ENCODE results near the gene DCTN1.

DCTN1 gene

DNA sequence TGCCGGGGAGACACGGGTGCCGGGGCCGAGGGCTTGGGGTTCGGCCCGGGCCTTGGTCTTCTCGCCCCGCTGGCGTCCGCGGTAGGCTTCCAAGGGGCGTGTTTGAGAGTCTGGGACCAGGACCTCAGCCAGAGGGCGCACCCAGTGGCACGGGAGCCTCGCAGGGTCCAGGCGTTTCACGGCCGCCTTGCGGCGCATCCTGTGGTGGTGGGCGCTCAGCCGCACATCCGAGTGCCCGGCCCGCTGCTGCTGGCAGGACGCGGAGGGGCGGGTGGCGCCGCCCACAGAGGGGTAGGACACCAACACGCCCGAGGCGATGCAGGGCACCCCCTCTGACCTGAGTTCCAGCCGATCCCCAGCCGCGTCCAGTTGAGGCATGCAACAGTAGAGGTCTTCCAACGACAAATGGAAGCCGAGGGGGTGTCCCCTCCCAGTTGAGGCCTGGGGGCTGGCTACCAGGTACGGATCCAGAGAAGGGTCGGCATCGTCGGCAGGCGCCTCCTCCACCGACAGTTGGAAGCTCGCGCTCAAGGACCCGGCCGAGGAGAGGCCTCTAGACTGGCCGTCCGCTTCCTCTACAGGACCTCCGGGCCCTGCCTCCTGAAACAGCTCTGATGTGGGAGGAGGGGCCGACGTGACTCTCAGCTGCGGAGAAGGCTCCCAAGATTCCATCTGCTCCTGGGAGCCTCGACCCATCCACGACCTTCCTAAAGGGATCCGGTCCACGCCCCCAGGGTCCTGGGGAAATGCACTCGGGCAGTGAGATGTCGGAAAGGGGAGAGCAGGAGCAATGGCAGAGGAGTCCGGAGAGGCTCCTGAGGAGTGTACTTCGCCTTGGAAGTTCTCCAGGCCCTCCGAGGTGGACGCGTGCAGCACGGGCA, 35.0 kb upstream of the DCTN1 start:
- DNase-seq, result peak in 8 of 10 donors; percentile 45 to 93 (median 68)
- intact Hi-C loops (cut with DNase I), result no loop called here

GRCh38 chr2:74414441-74414840, 34.3 kb upstream of the DCTN1 start:
- intact Hi-C loops (cut with DNase I), result no loop called here
- peak in 1 of 10 donors; percentile 82 for DNase-seq

DNA sequence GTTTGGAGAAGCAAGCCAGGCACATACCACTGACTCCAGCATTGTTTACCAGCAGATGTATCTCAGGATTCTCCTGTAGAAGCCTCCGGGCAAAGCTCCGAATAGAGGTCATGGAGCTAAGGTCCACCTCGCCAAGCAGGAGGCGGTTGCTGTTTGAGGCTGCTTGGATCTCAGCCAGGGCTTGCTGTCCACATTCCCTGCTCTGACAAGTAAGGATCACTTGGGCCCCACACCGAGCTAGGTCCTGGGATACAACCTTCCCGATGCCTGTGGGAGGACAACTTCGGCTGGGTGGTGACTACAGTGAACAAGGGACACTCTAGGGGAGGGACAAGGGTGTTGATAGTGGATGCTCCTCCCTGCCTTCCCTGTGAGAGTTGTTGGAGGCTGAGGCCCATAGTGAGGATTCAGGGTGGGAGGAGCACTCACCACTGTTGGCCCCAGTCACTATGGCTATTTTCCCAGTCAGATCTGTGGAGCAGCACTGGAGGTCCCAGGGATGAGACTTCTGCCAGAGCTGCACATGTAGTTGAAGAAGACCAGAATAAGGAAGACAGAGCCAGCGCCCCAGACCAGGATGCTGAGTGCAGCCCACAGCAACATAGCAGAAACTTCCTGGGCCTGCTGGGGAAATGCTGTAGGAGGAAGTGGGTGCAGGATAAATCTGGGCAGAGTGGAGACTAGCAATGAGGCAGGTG, 33.0 kb upstream of the DCTN1 start:
- intact Hi-C loops (cut with DNase I), result no loop called here
- DNase-seq, result peak in 1 of 10 donors; percentile 75

DNA sequence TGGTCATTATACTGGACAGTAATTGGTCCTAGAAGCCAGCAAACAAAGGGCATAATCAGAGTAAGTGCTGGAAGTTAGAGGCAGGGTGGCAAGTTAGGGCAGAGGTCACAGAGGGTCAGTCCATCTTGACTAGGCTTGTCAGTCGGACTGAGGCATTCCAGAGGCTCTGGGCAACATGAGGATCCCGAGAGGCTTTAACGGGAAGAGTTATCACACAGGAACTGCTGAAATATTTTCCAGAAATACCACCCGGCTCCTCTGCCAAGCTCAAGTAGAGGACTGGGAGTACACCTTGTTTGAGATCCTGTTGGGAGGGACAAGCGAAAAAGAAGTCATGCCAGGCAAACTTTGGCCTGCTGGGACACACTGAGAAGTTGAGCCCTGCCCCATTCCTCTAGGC, 27.6 kb upstream of the DCTN1 start:
- DNase-seq, result no peak
- intact Hi-C loops (cut with DNase I), result no loop called here

DNA sequence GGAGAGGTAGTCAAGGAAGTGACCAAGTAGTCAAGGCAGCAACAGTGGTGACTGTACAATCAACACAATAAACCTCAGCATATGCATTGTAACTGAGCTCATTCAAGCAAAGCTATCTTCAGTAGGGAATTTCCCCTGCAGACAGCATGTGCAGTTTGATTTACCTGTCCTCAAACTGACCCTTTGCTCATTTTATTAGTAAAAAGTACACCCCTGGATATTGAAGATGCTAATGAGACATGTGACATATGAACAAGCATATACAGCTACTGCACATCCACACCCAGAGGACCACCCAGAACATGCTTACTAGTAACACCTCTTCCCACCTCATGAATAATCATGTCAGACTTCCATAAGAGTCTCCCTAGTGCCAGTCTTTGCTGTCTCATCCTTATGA, 25.9 kb upstream of the DCTN1 start:
- no peak for DNase-seq
- intact Hi-C loops (cut with DNase I), result no loop called here

- no peak for DNase-seq
- intact Hi-C loops (cut with DNase I), result no loop called here
Measured at GRCh38 chr2:74401891-74402290, 21.8 kb upstream of the DCTN1 start.

DNA sequence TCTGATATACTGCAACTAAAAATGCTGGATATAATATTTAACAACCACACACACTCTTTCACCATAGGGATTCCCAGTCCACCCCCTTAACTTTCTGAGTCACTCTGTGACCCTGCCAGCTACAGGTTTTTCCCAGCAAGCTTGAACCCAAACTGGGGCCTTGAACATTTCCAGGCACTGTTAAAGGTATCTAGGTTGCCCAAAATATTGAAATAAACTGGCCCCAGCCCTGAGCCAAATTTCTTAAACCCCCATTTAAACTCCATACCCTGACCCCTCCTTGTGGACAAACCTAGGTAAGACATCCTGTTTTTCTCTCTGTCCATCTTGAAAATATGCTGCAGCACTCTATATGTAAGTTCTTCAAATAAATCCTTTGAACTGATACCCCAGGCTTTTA, 19.7 kb upstream of the DCTN1 start:
- intact Hi-C loops (cut with DNase I), result no loop called here

GRCh38 chr2:74396149-74396548, 16.0 kb upstream of the DCTN1 start:
- DNase-seq, result no peak
- intact Hi-C loops (cut with DNase I), result no loop called here

More for the DNA sequence above, 19.7 kb upstream of the DCTN1 start:
- no peak for DNase-seq

DNA sequence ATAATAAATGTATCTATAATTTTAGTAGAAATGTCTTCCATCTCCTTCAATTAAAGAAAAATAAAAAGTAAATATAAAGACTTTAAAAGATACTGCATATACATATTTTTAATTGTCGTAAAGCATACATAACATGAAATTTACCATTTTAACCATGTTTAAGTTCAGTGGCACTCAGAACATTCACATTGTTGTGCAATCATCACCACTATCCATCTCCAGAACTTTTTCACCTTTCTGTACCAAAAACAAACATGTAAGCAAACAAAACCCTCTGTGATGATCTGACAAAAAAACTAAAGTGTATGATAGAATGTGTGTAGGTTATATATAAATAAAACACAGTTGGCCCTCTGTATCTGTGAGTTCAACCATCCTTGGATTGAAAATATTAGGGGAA, 13.4 kb upstream of the DCTN1 start:
- no peak for DNase-seq
- intact Hi-C loops (cut with DNase I), result loop anchor here (2.0 kb wide), 1 partner anchor 143 kb away; no protein-coding TSS in a partner anchor

DNA sequence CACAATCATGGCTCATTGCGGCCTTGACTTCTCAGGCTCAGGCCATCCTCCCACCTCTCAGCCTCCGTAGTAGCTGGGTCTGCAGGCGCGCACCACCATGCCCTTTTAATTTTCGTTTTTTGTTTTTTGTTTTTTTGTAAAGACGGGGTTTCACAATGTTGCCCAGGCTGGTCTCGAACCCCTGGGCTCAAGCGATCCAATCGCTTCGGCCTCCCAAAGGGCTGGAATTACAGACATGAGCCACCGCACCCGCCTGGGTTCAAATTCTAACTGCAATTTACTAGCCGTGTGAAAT, 12.3 kb upstream of the DCTN1 start:
- intact Hi-C loops (cut with DNase I), result loop anchor here (2.0 kb wide), 1 partner anchor 142 kb away; no protein-coding TSS in a partner anchor
- DNase-seq, result no peak

DNA sequence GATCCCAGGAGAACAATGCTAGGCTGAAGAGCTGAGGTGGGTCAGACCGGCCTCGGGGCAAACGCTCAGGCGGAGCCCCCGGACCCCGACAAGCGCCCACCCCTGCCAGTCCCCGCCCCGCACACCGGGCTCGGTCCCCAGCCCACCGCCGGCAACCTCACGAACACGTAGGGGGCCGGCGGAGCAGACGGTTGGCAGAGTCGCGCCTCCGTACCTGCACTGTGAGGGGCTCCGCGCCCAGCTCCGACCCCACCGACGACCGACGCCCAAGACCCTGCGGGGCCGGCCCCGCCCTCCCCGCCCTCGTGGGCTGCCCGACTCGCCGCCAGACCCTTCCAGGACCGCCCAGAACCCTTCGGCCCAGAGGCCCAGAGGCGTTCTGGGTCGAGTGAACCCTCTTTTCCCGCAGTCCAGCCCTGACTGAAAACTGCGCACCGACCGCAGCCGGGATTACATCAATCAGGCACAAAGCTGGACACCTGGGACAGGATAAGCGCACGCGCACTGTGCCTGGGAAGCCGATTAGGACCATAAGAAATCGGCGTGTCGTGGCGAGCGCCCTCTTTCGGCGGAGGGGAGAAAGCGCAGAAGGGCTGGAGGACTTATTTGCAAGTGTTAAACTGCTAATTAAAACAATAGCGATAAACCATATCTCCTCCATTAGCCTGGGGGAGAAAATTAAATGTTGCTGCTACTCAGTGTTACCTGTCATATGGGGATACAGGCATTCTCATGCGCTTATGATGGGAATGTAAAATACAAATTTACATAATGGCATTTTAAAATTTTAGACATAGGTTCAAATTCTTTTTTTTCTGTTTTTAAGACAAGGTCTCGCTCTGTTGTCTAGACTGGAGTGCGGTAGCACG, 11.7 kb upstream of the DCTN1 start:
- intact Hi-C loops (cut with DNase I), result loop anchor here (2.0 kb wide), 1 partner anchor 141 kb away; no protein-coding TSS in a partner anchor
- DNase-seq, result peak; percentile 85 to 99 (median 94)

- intact Hi-C loops (cut with DNase I), result no loop called here
Measured at GRCh38 chr2:74391209-74391579, 11.1 kb upstream of the DCTN1 start.

GRCh38 chr2:74390606-74391005, 10.5 kb upstream of the DCTN1 start:
- no peak for DNase-seq
- intact Hi-C loops (cut with DNase I), result no loop called here

More at GRCh38 chr2:74391209-74391579, 11.1 kb upstream of the DCTN1 start:
- no peak for DNase-seq

- intact Hi-C loops (cut with DNase I), result no loop called here
- no peak for DNase-seq
Measured at GRCh38 chr2:74387346-74387745, 7.2 kb upstream of the DCTN1 start.

- peak; percentile 64 to 95 (median 74) for DNase-seq
- intact Hi-C loops (cut with DNase I), result no loop called here
Measured at GRCh38 chr2:74385396-74385795, 5.3 kb upstream of the DCTN1 start.

- DNase-seq, result no peak
- intact Hi-C loops (cut with DNase I), result loop anchor here (5.0 kb wide), 1 partner anchor 68 kb away; no protein-coding TSS in a partner anchor
Measured at GRCh38 chr2:74384051-74384450, 3.9 kb upstream of the DCTN1 start.

DNA sequence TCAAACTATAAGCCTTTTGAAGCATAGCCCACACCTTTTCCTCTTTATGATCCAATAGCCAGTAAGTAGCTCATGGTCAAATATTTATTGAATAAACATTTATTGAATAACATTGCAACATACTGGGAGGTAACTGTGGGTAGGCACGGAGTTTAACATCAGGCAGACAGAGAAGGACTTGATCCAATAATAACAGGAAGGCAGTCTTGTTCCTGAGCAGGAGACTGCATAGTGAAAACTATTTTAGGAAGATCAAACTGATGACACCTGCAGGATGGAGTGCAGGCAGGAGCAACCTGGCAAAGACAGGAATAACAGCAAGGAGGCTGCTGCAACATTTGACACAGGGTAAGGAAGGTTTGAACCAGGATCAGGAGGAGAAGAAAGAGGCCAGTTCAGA, 3.1 kb upstream of the DCTN1 start:
- DNase-seq, result no peak
- intact Hi-C loops (cut with DNase I), result loop anchor here (5.0 kb wide), 1 partner anchor 69 kb away; no protein-coding TSS in a partner anchor

- intact Hi-C loops (cut with DNase I), result loop anchor here (5.0 kb wide), 1 partner anchor 71 kb away; no protein-coding TSS in a partner anchor
Measured at GRCh38 chr2:74381751-74382150, 1.6 kb upstream of the DCTN1 start.

DNA sequence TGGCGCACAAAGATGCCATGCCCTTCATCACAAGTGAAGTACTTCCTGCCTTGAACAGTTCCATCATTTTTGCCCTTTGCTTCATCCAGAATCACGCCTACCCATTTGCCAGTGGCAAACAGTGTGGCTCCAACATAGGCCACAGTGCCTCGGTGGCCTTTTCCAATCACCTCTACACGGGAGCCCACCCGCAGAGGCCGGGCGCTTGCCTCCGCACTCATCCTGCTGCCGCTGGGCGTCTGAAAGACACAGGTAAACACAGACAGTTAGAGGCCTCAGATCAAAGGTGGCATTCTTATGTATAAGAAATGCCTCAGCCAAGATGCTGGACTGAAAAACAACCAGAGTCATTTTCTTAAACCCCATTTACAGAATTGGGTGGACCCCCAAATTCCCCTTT, 2.1 kb downstream of the DCTN1 start:
- intact Hi-C loops (cut with DNase I), result no loop called here
- no peak for DNase-seq

More at GRCh38 chr2:74381751-74382150, 1.6 kb upstream of the DCTN1 start:
- DNase-seq, result no peak

GRCh38 chr2:74375838-74376237, 4.3 kb downstream of the DCTN1 start:
- no peak for DNase-seq
- intact Hi-C loops (cut with DNase I), result loop anchor here (1.0 kb wide), 1 partner anchor 10 kb away; no protein-coding TSS in a partner anchor
